GM10248 (cell line): ENCODE results near the gene LAMA1.

Experiments used
- CTCF ChIA-PET: fragments of 300-600 bp; sonication (Branson Sonifier 250); formaldehyde crosslinking; extraction: SDS; loops from one replicate; lab custom pipeline; 2021; ENCODE audit warnings: antibody characterized with exemption; lab: Yijun Ruan, JAX
- POLR2A ChIA-PET: fragments of 350-650 bp; sonication (Branson Sonifier 250); formaldehyde crosslinking; extraction: SDS; loops from one replicate; lab custom pipeline; 2020; ENCODE audit warnings: antibody characterized with exemption; lab: Yijun Ruan, JAX
- DNase-seq: peaks from one replicate; pipeline ENCODE4 v3.0.0; 2012; ENCODE audit errors: extremely low spot score
- CTCF ChIP-seq: IDR thresholded peaks from 2 replicates; pipeline ENCODE4 v1.5.1; 2012; ENCODE audit warnings: mild to moderate bottlenecking, low read depth; ENCODE audit errors: extremely low read depth, missing control alignments, control extremely low read depth

The LAMA1 gene

DNA sequence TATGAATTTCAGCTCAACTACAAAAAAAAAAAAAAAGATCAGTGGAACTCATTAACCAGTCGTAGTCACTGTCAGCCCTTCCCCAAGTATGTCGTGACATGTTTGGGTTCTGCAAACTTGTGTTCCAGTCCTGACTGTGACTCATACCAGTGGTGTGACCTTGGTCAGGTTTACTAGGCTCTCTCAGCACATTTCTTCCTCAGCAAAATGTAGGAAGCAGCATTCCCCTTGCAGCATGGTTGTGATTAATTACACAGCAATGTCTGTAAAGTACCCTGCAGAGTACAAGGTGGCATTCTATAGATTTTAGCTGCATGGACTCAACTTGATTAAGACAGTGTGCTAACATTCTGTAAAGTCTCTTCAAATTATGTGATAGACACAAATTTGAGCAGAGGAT is 156.9 kb downstream of the LAMA1 start:
- ChIA-PET POLR2A (no interaction called here), CTCF (no interaction called here)
- DNase-seq, result no peak
- TF ChIP-seq CTCF, result no peak

DNA sequence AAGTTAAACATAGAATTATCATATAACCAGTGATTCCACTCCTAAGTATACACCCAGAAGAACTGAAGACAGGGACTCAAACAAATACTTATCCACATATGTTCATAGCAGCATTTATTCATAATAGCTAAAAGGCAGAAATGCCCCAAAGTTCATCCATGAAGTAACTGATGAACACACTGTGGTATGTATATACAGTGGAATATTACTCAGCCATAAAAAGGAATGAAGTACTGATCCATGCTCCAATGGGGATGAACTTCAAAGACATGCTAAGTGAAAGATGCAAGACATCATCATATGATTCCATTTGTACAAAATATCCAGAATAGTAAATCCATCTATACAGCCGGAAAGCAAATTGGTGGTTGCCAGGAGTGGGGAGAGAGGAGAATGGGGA is 157.5 kb downstream of the LAMA1 start:
- ChIA-PET POLR2A (no interaction called here), CTCF (no interaction called here)
- DNase-seq, result no peak
- TF ChIP-seq CTCF, result no peak

DNA sequence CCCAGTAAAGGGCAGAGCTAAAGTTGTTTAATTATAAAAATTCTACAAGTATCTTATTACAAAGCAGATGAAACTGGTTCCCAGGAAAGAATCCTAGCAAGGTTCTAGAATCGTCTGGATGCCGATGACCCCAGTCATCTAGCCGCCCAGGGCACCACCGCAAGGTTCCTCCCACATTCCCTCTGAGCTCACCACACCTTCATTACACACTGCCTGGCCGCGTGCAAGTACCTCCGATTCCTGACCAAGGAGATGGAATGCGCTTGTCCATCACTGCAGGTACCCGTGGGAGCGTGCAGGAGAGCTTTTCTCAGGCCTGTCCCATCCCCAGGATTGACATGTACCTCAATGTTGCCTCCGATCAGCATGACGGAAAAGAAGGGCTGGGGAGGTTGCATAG is 158.5 kb downstream of the LAMA1 start:
- TF ChIP-seq CTCF, result no peak
- POLR2A ChIA-PET, result no interaction called here

GRCh38 chr18:6956999-6957398 is 160.6 kb downstream of the LAMA1 start:
- CTCF ChIA-PET, result no interaction called here
- DNase-seq, result no peak
- POLR2A ChIA-PET, result no interaction called here
- TF ChIP-seq CTCF, result no peak

More for the DNA sequence above, 158.5 kb downstream of the LAMA1 start:
- DNase-seq, result no peak
- CTCF ChIA-PET, result no interaction called here

GRCh38 chr18:6956495-6956894 is 161.1 kb downstream of the LAMA1 start:
- no peak for TF ChIP-seq CTCF
- POLR2A ChIA-PET, result no interaction called here
- no peak for DNase-seq
- CTCF ChIA-PET, result no interaction called here

DNA sequence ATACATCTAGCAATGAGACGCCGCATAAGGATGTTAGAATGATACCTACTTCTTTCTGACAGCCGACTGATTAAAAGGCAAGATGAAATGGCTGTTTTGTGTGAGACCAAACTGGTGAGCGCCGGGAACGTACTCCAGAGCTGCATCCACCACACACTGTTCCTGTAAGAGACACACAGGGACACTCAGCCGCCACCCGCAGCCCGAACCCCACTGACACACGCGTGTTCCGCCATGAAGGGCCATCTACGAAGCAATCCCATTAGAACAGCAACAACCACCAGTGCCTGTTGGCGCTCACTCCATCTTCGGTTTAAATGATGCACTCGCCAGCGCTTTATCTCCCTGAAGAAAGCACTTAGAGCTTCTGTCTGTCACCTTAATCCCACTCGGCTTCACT is 162.3 kb downstream of the LAMA1 start:
- ChIA-PET CTCF (no interaction called here), POLR2A (interaction anchor here (0.6 kb wide), 1 partner anchor 196 kb away, joined by 4 read pairs; no protein-coding TSS in a partner anchor)

More for the DNA sequence above, 162.3 kb downstream of the LAMA1 start:
- no peak for TF ChIP-seq CTCF
- DNase-seq, result no peak
